Mesenchymal stem cell (in vitro differentiated cells and primary cell): ENCODE measurements around the gene PRKG1.

Source experiments
- DNase-seq: peaks from one replicate; pipeline ENCODE4 v3.0.0-alpha.2; 2013
- H2AFZ ChIP-seq: one replicate; pipeline ENCODE4 v1.6.1; 2013; ENCODE audit warnings: low read depth, mild to moderate bottlenecking, control low read depth, inconsistent platforms, low read length, moderate library complexity
- H2AK5ac ChIP-seq: 2 replicates; pipeline ENCODE4 v1.6.1; 2013; ENCODE audit warnings: low read length, moderate library complexity, mild to moderate bottlenecking, inconsistent platforms; ENCODE audit not compliant: severe bottlenecking
- H2BK120ac ChIP-seq: one replicate; pipeline ENCODE4 v1.6.1; 2013; ENCODE audit warnings: low read depth, mild to moderate bottlenecking, inconsistent platforms, low read length, moderate library complexity
- H2BK12ac ChIP-seq, 2 experiments: one replicate each; pipeline ENCODE4 v1.6.1; 2013; ENCODE audit warnings: inconsistent platforms in 2 of 2, low read length in 2 of 2, mild to moderate bottlenecking in 2 of 2, moderate library complexity in 2 of 2, control low read depth in 1 of 2
- H2BK15ac ChIP-seq: one replicate; pipeline ENCODE4 v1.6.1; 2013; ENCODE audit warnings: mild to moderate bottlenecking, low read depth, inconsistent platforms; ENCODE audit not compliant: poor library complexity, severe bottlenecking
- H2BK5ac ChIP-seq: 2 replicates; pipeline ENCODE4 v1.6.1; 2013; ENCODE audit warnings: low read depth, mild to moderate bottlenecking, low read length, control low read depth, inconsistent platforms; ENCODE audit not compliant: poor library complexity, severe bottlenecking
- H3K14ac ChIP-seq, 2 experiments: one replicate each; pipeline ENCODE4 v1.6.1; 2013; ENCODE audit warnings: inconsistent platforms in 2 of 2, low read length in 2 of 2, control low read depth in 1 of 2, mild to moderate bottlenecking in 1 of 2, moderate library complexity in 1 of 2
- H3K18ac ChIP-seq, 2 experiments: one replicate each; pipeline ENCODE4 v1.6.1; 2013; ENCODE audit warnings: inconsistent platforms in 2 of 2, low read length in 2 of 2, control low read depth in 1 of 2, low read depth in 1 of 2, mild to moderate bottlenecking in 1 of 2
- H3K23ac ChIP-seq, 2 experiments: one replicate each; pipeline ENCODE4 v1.6.1; 2013; ENCODE audit warnings: inconsistent platforms in 2 of 2, low read length in 2 of 2, mild to moderate bottlenecking in 2 of 2, moderate library complexity in 2 of 2, control low read depth in 1 of 2
- H3K27ac ChIP-seq: 2 replicates; pipeline ENCODE4 v1.5.1; 2013; ENCODE audit warnings: mild to moderate bottlenecking, moderate library complexity, low read length, control low read depth, inconsistent platforms; ENCODE audit not compliant: poor library complexity, severe bottlenecking
- H3K27me3 ChIP-seq, 2 experiments: 2 replicates each; pipeline versions ENCODE4 v1.6.1 to v1.7.0; 2013; ENCODE audit warnings: low read length in 2 of 2, mild to moderate bottlenecking in 2 of 2, moderate library complexity in 2 of 2, control low read depth in 1 of 2, inconsistent platforms in 1 of 2; ENCODE audit not compliant: control insufficient read depth in 1 of 2, insufficient read depth in 1 of 2
- H3K36me3 ChIP-seq, 2 experiments: 2 replicates each; pipeline versions ENCODE4 v1.6.1 to v1.7.0; 2013; ENCODE audit warnings: low read length in 2 of 2, control low read depth in 1 of 2, inconsistent platforms in 1 of 2, low read depth in 1 of 2, mild to moderate bottlenecking in 1 of 2; ENCODE audit not compliant: insufficient read depth in 2 of 2, control insufficient read depth in 1 of 2
- H3K4ac ChIP-seq, 2 experiments: one replicate each; pipeline ENCODE4 v1.6.1; 2013; ENCODE audit warnings: inconsistent platforms in 2 of 2, low read length in 2 of 2, mild to moderate bottlenecking in 2 of 2, moderate library complexity in 2 of 2, control low read depth in 1 of 2, low read depth in 1 of 2
- H3K4me1 ChIP-seq: 2 replicates; pipeline ENCODE4 v1.6.1; 2013; ENCODE audit warnings: low read depth, low read length, control low read depth; ENCODE audit not compliant: control insufficient read depth, insufficient read depth
- H3K4me2 ChIP-seq: 2 replicates; pipeline ENCODE4 v1.6.1; 2013; ENCODE audit warnings: low read length, mild to moderate bottlenecking, inconsistent platforms; ENCODE audit not compliant: poor library complexity, severe bottlenecking
- H3K4me3 ChIP-seq, 2 experiments: 2 replicates each; pipeline versions ENCODE4 v1.5.1 to v1.7.0; 2013; ENCODE audit warnings: low read length in 2 of 2, mild to moderate bottlenecking in 2 of 2, control low read depth in 1 of 2, low read depth in 1 of 2; ENCODE audit not compliant: insufficient read depth in 1 of 2
- H3K79me1 ChIP-seq: replicated peaks from 2 replicates; pipeline ENCODE4 v1.6.1; 2013; ENCODE audit warnings: mild to moderate bottlenecking, control low read depth, low read length, inconsistent platforms; ENCODE audit not compliant: poor library complexity, severe bottlenecking
- H3K9ac ChIP-seq: 2 replicates; pipeline ENCODE4 v1.7.0; 2013; ENCODE audit warnings: mild to moderate bottlenecking, low read length, moderate library complexity
- H3K9me3 ChIP-seq: 2 replicates; pipeline ENCODE4 v1.7.0; 2013; ENCODE audit warnings: mild to moderate bottlenecking, low read length; ENCODE audit not compliant: control insufficient read depth
- H4K8ac ChIP-seq: one replicate; pipeline ENCODE4 v1.6.1; 2013; ENCODE audit warnings: inconsistent platforms, mild to moderate bottlenecking, low read length, moderate library complexity
- H4K91ac ChIP-seq: one replicate; pipeline ENCODE4 v1.6.1; 2013; ENCODE audit warnings: mild to moderate bottlenecking, low read length, inconsistent platforms
- WGBS: methylation state at CpG from one replicate; pipeline ENCODE4 v1.1.7; 2013; ENCODE audit warnings: mixed read lengths; 5-methylcytosine and 5-hydroxymethylcytosine counted together

The PRKG1 gene

DNA sequence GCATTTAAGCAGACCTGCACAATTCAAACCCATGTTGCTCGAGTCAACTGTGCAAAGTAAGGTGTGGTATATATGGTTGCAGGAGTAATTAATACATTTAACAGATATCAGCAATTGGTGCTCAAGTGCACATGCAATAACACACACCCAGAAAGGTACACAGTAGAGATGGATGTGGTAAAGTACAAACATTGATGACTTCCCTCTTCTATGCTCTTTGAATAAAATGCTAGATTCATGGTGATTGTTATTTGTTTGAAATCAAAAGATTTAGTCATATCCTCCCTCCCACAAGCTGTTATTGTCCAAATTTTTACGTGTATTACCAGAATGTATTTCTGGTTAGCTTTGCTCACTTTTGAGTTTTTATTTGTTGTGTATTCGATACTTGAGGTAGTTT is 887.1 kb downstream of the PRKG1 start:
- 100% methylated on average over 1 of the region's 3 CpGs for WGBS
- Histone ChIP-seq H3K23ac (no peak overlapping the region), H3K4me2 (no peak overlapping the region), H3K9me3 (no peaks in the 10 kb centered on the region), H3K14ac (no peak overlapping the region), H4K91ac (no peak overlapping the region), H3K4me3 (no peak overlapping the region), H2AFZ (no peak overlapping the region), H4K8ac (no peak overlapping the region), H2BK12ac (no peak overlapping the region), H3K9ac (no peak overlapping the region), H3K36me3 (no peaks in the 10 kb centered on the region), H3K79me1 (no peaks in the 10 kb centered on the region), H2BK5ac (no peak overlapping the region), H2BK15ac (no peak overlapping the region), H3K4me1 (no peaks in the 10 kb centered on the region), H3K27ac (no peak overlapping the region), H3K4ac (no peak overlapping the region), H2BK120ac (no peak overlapping the region), H3K18ac (no peak overlapping the region), H2AK5ac (no peak overlapping the region), H3K27me3 (peaks cover 0 to 4% of the 10 kb centered on the region in 2 experiments)
- DNase-seq = no peak

GRCh38 chr10:51964630-51965029 is 890.3 kb downstream of the PRKG1 start:
- Histone ChIP-seq H3K4me3 (no peak overlapping the region), H2BK15ac (no peak overlapping the region), H3K79me1 (no peaks in the 10 kb centered on the region), H2AK5ac (no peak overlapping the region), H2BK12ac (no peak overlapping the region), H3K18ac (no peak overlapping the region), H3K9me3 (no peaks in the 10 kb centered on the region), H2AFZ (no peak overlapping the region), H4K91ac (no peak overlapping the region), H3K27me3 (peaks cover 0 to 4% of the 10 kb centered on the region in 2 experiments), H3K4ac (no peak overlapping the region), H3K4me1 (no peaks in the 10 kb centered on the region), H2BK5ac (no peak overlapping the region), H3K27ac (no peak overlapping the region), H3K4me2 (no peak overlapping the region), H3K36me3 (no peaks in the 10 kb centered on the region), H4K8ac (no peak overlapping the region), H3K14ac (no peak overlapping the region), H3K23ac (no peak overlapping the region), H3K9ac (no peak overlapping the region), H2BK120ac (no peak overlapping the region)
- WGBS = 100% methylated on average over 1 of the region's 2 CpGs
- no peak for DNase-seq

GRCh38 chr10:51965451-51965850 is 891.2 kb downstream of the PRKG1 start:
- Histone ChIP-seq H2BK15ac (no peak overlapping the region), H3K79me1 (no peaks in the 10 kb centered on the region), H2BK5ac (no peak overlapping the region), H2AK5ac (no peak overlapping the region), H3K9me3 (no peaks in the 10 kb centered on the region), H3K18ac (no peak overlapping the region), H3K9ac (no peak overlapping the region), H3K27ac (no peak overlapping the region), H4K8ac (no peak overlapping the region), H3K23ac (no peak overlapping the region), H2AFZ (no peak overlapping the region), H3K27me3 (peaks cover 0 to 4% of the 10 kb centered on the region in 2 experiments), H4K91ac (no peak overlapping the region), H3K4me1 (no peaks in the 10 kb centered on the region), H3K4me3 (no peak overlapping the region), H3K14ac (no peak overlapping the region), H2BK12ac (no peak overlapping the region), H3K4me2 (no peak overlapping the region), H2BK120ac (no peak overlapping the region), H3K4ac (no peak overlapping the region), H3K36me3 (no peaks in the 10 kb centered on the region)
- no peak for DNase-seq

DNA sequence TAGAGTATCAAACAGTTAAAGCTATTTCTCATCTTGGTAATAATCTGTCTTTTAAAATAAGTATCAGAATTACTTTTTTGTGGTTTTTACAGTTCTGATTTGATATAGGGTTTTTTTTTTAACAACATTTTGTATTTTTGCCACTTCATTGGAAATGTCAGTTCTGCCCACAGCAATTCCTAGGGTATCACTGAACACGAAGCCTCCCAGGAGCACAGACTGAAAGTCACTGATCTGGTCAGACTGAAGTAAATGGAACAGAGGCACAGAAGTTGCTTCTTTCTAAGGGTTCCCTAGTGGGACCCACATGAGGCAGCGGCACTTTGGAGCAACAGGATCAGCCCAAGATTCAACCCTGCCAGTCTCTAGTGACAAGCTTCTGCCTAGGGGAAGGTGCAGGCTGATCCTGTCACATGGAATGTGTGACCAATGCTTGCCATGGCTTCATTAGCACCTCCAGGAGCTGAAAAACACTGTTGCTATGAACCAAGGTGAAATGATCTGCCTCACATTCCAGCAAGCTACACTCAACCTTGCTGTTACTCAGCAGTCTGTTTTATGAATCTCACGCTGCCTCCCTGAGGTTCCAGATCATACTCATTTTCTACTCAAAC is 898.6 kb downstream of the PRKG1 start:
- H3K36me3 ChIP-seq = no peaks in the 10 kb centered on the region
- no peak overlapping the region for H3K18ac ChIP-seq
- DNase-seq = no peak
- H3K23ac ChIP-seq = no peak overlapping the region
- no peak overlapping the region for H2AK5ac ChIP-seq
- H3K27ac ChIP-seq = no peak overlapping the region
- no peak overlapping the region for H2BK120ac ChIP-seq
- H2BK15ac ChIP-seq = no peak overlapping the region
- no peak overlapping the region for H3K9ac ChIP-seq
- no peak overlapping the region for H3K4me2 ChIP-seq
- H3K27me3 ChIP-seq = no peaks in the 10 kb centered on the region
- H3K4me3 ChIP-seq = no peak overlapping the region
- no peak overlapping the region for H2BK5ac ChIP-seq
- H3K79me1 ChIP-seq = no peaks in the 10 kb centered on the region
- H3K9me3 ChIP-seq = no peaks in the 10 kb centered on the region
- no peak overlapping the region for H4K91ac ChIP-seq
- H2AFZ ChIP-seq = no peak overlapping the region
- H3K4ac ChIP-seq = no peak overlapping the region
- H3K4me1 ChIP-seq = no peaks in the 10 kb centered on the region
- no peak overlapping the region for H3K14ac ChIP-seq
- H4K8ac ChIP-seq = no peak overlapping the region
- WGBS = 85% methylated on average over 3 of the region's 3 CpGs
- H2BK12ac ChIP-seq = no peak overlapping the region
